ENCODE results near the gene DRD3.

Gene DRD3

DNA sequence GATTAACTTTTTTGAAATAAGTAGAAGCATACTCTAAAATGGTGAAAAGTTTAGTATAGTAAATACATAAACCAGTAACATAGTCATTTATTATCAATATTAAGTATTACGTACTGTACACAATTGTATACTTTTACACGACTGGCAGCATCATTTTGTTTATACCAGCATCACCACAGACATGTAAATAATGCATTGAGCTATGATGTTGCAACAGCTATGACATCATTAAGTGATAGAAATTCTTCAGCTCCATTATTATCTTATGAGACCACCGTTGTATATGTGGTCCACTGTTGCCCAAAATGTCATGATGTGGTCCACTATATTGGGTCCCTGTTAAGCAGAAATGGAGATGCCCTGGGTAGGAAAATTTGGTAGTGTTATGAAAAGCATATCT lies 51.3 kb downstream of the DRD3 start:
- TF ChIP-seq, protein P1, sequence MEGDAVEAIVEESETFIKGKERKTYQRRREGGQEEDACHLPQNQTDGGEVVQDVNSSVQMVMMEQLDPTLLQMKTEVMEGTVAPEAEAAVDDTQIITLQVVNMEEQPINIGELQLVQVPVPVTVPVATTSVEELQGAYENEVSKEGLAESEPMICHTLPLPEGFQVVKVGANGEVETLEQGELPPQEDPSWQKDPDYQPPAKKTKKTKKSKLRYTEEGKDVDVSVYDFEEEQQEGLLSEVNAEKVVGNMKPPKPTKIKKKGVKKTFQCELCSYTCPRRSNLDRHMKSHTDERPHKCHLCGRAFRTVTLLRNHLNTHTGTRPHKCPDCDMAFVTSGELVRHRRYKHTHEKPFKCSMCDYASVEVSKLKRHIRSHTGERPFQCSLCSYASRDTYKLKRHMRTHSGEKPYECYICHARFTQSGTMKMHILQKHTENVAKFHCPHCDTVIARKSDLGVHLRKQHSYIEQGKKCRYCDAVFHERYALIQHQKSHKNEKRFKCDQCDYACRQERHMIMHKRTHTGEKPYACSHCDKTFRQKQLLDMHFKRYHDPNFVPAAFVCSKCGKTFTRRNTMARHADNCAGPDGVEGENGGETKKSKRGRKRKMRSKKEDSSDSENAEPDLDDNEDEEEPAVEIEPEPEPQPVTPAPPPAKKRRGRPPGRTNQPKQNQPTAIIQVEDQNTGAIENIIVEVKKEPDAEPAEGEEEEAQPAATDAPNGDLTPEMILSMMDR (IDR thresholded peaks at IDR 0.05; ENCODE audit: low read depth, low read length), result no peak
- Histone ChIP-seq H3K4me1 (peaks cover 3% of the 10 kb centered on the region; the same call in 1 of the 2 replicates), H3K9me3 (no peaks in the 10 kb centered on the region), H3K27me3 (no peaks in the 10 kb centered on the region; the same call in 1 of the 2 replicates), H3K36me3 (no peaks in the 10 kb centered on the region), H3K4me3 (ENCODE audit: low read depth, low read length) (no peak overlapping the region)
- DNase-seq, result no peak

DNA sequence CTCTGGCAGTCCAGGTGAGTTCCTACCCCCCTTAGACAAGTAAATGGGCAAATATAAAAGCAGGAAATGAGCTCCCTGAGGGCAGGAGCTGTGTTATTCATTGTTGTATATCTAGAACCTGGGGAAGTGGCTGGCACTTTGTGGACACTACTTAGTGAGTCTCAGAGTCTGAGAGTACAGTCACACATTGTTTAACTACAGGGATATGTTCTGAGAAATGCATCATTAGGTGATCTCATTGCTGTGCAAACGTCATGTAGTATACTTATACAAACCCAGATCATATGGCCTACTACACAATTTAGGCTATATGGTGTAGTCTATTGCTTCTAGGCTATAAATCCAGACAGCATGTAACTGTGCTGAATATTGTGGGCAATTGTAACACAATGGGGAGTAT lies 52.4 kb downstream of the DRD3 start:
- no peaks in the 10 kb centered on the region; the same call in 1 of the 2 replicates for H3K27me3 ChIP-seq
- TF ChIP-seq, protein P1 (IDR thresholded peaks at IDR 0.05; ENCODE audit: low read depth, low read length), result no peak
- no peaks in the 10 kb centered on the region for H3K36me3 ChIP-seq
- no peaks in the 10 kb centered on the region for H3K9me3 ChIP-seq
- no peak overlapping the region for H3K4me3 ChIP-seq (ENCODE audit: low read depth, low read length)
- no peak for DNase-seq
- peaks cover 3% of the 10 kb centered on the region; the same call in 1 of the 2 replicates for H3K4me1 ChIP-seq

DNA sequence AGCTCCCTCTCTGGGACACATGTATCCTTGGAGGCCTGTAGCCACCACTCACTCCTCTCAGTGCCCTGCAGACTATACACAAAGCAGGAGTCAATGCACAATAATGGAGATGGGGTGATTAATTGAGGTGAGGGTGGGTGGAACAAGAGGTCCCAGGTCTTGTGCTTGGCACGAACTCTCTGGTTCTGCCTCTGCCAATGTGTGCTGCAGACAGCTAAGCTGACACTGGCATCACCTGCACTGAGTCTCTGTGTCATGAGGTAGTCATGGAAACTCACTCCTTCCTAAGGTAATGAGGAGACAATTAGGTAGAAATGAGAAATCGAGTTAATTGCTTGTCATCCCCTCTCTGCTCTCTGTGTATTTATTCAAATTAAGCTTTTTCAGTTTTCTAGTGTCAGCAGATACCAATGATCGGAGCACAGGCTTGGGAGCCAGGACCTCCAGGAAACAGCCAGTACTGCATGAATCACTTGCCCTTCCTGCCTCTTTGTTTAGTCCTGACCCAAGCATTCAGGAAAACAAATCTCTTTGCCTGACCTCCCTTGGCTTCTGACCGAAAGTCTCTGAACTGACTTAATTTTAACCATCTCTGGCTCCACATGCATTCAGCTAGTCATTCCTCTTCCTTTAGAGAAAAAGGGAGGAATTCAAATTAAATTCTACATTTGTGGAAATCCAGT lies 56.7 kb downstream of the DRD3 start:
- H3K36me3 ChIP-seq, result no peaks in the 10 kb centered on the region
- H3K9me3 ChIP-seq, result no peaks in the 10 kb centered on the region
- no peaks in the 10 kb centered on the region; the same call in 1 of the 2 replicates for H3K4me1 ChIP-seq
- no peak overlapping the region for H3K4me3 ChIP-seq (ENCODE audit: low read depth, low read length)
- H3K27me3 ChIP-seq, result no peaks in the 10 kb centered on the region; the same call in 1 of the 2 replicates
- TF ChIP-seq, protein P1 (IDR thresholded peaks at IDR 0.05; ENCODE audit: low read depth, low read length), result no peak
- no peak for DNase-seq

DNA sequence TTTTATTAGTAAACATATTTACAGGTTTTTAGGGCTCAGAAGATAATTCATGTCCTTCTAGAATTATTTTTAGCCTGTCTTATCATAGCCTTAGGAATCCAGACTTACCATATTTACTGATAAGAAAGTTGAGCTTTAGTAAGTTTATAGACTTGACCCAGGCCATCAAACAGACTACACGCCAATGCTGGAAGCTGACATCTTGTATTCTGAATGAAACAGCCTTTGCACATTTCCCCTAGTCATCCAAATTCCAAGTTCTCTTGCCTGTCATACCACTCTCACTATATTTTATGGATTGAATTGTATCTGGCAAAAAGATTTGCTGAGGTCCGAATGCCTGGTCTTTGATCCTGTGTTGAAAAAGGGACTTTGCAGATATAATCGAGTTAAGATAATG lies 58.6 kb downstream of the DRD3 start:
- Histone ChIP-seq H3K9me3 (no peaks in the 10 kb centered on the region), H3K4me1 (no peaks in the 10 kb centered on the region; the same call in 1 of the 2 replicates), H3K36me3 (no peaks in the 10 kb centered on the region), H3K4me3 (ENCODE audit: low read depth, low read length) (no peak overlapping the region), H3K27me3 (no peaks in the 10 kb centered on the region; the same call in 1 of the 2 replicates)
- TF ChIP-seq, protein P1 (IDR thresholded peaks at IDR 0.05; ENCODE audit: low read depth, low read length), result no peak
- no peak for DNase-seq

DNA sequence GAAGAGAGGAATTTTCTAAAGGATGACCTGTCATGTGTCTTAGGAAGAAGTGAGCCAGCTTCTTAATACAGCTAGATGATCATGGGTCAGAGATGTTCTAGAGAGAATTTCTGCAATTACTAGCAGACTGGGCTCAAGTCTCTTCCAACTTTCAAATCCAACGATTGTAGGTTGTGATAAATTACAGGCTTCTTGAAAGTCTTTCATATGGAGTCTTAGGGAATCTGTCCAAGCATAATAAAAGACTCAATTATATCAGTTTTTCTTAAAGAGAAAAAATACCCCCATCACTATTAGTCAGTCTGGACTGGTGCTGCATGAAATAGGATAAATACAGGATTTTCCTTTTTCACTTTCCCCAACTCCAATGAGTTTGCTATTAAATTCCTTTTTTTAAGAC lies 59.1 kb downstream of the DRD3 start:
- H3K36me3 ChIP-seq, result no peaks in the 10 kb centered on the region
- no peaks in the 10 kb centered on the region; the same call in 1 of the 2 replicates for H3K4me1 ChIP-seq
- H3K4me3 ChIP-seq (ENCODE audit: low read depth, low read length), result no peak overlapping the region
- DNase-seq, result no peak
- no peaks in the 10 kb centered on the region for H3K9me3 ChIP-seq
- H3K27me3 ChIP-seq, result no peaks in the 10 kb centered on the region; the same call in 1 of the 2 replicates
- TF ChIP-seq, protein P1 (IDR thresholded peaks at IDR 0.05; ENCODE audit: low read depth, low read length), result no peak

DNA sequence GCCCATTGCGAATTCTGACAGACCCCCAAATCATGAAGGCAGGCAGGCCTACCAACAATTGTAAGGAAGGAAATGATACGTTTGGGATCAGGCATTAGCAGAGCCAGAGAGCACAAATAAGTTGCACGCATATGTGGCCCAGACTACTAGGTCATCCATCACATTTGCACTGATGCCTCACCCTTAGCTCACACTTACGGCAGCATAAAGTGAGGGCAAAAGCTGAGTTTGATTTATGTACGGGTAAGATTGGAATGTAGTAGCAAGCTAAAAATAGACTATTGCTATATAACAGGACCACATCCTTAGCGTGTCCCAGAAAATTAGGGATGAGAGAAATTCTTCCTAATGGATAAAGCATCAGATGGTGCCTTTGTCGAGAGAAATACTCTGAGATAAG lies 63.7 kb downstream of the DRD3 start:
- Histone ChIP-seq H3K9me3 (no peaks in the 10 kb centered on the region), H3K4me3 (ENCODE audit: low read depth, low read length) (no peak overlapping the region), H3K27me3 (peaks cover 15% of the 10 kb centered on the region), H3K36me3 (no peaks in the 10 kb centered on the region), H3K4me1 (no peaks in the 10 kb centered on the region)
- TF ChIP-seq, protein P1 (IDR thresholded peaks at IDR 0.05; ENCODE audit: low read depth, low read length), result no peak
- DNase-seq, result no peak
